ENCODE data around the gene ZFY. TPM values are rescaled to one million over a fixed set of nuclear protein-coding genes. Genes with fewer than 3 reads are reported as not detected.

ZFY gene
- total RNA-seq, 2 donors from 2014 or later, result 13.6 TPM; not detected in 1

Other genes starting within 250 kb of the ZFY start
- not detected for gene SRY, start 147.7 kb upstream of the ZFY start, total RNA-seq
- gene RPS4Y1, start 93.8 kb upstream of the ZFY start, total RNA-seq, result 100 to 1,000 TPM in 1 of 2 donors, not detected in 1; 182 TPM

Data from left cardiac atrium (tissue), 2 donors.